Activated CD4-positive, alpha-beta T cell treated with anti-CD3 and anti-CD28 coated beads, Interleukin-2, amount 50 U/mL, for 16 hours (primary cell): ENCODE results near the gene RLF.
A peak's percentile ranks its signal among the peaks of the same experiment; 100 is the strongest.

ENCODE experiments used
- DNase-seq: peaks from one replicate; pipeline ENCODE4 v3.0.0-alpha.2; 2020

The RLF gene

DNA sequence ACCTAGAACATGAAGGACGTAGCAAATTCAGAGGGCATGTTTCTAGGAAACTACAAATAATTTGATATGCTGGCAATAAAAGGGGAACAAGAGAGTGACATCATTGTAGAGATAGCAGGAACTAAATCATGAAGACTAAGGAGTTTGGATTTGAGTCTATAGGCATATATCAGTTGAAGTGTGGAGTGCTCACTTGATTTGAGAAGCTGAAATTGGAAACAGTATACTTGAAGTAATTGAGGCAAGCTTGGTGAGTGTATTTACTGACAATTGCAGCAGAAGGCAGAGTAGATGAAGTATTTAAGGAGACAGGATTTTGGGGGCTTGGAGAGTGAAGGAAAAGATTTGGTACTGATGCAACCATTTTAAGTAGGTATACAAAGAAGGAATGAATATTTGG lies 80.2 kb downstream of the RLF start:
- peak; percentile 39 for DNase-seq

GRCh38 chr1:40243351-40243750 lies 82.2 kb downstream of the RLF start:
- DNase-seq: no peak

DNA sequence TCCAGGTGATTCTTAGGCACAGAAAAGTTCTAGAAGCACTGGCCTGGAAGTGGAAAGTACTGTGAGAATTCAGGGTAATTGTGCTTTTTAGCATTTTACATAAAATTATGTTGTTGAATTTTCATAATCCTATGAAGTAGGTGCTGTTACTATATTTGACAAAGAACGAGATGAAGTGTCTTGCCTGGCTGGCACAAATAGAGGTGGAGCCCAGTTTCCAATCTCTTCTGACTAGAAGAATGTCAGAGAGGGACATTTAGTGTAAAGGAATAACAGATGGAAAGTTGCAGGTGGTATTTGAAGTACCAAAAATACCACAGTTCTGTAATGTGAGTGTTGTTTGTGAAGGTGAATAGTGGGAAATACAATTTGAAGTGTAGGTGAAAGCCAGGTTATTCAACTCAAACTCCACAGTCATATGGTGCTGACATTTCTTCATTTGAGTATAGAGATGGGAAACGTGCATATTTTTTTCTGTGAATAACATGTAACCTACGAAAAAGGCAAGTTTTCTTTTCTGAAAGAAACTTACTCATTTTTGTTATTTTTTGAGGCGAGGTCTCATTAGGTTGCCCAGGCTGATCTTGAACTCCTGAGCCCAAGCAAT lies 83.1 kb downstream of the RLF start:
- DNase-seq: no peak

- no peak for DNase-seq
Observed at GRCh38 chr1:40245686-40246085, 84.5 kb downstream of the RLF start.

GRCh38 chr1:40247655-40248054 lies 86.5 kb downstream of the RLF start, which contains the start of gene TMCO2:
Gene TMCO2 (plus strand): TSS chr1:40247937. CDS start chr1:40247994, 57 bp downstream.
- DNase-seq: no peak

- no peak for DNase-seq
Observed at GRCh38 chr1:40248412-40248811, 87.2 kb downstream of the RLF start.

DNA sequence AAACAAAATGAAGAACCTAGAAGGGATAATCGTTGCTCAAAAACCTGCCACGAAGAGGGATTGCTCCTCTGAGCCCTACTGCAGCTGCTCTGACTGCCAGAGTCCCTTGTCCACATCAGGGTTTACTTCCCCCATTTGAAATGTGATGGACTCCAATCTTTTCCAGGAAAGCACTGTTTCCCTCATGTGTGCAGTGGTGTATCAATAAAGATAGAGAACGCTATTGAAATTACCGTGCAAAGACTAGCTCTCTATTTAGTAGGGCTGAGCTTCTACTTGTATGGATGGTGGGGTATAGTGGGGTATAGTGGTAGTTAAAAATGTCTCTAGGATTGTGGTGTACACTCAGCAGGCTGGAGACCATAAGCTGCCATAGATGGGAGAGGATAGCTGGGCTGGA lies 90.3 kb downstream of the RLF start:
- DNase-seq: no peak

- no peak for DNase-seq
Observed at GRCh38 chr1:40252601-40253000, 91.4 kb downstream of the RLF start.

DNA sequence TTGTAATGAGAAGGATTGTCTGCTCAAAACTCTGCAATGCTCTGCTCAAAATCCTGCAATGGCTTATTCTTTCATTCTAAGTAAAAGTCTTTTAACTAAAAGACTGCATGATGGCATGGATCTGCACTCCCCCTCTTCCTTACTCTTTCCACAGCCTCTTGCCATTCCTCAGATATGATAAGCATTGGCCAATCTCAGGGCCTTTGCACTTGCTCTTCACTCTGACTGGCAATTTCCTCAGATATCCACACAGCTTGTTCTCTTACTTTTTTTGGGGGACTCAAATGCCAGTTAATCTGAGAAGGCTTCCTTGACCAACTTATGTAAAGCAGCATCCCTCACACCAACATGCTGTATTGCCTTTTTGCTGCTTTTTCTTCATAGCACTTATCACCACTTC lies 94.0 kb downstream of the RLF start:
- DNase-seq: no peak

DNA sequence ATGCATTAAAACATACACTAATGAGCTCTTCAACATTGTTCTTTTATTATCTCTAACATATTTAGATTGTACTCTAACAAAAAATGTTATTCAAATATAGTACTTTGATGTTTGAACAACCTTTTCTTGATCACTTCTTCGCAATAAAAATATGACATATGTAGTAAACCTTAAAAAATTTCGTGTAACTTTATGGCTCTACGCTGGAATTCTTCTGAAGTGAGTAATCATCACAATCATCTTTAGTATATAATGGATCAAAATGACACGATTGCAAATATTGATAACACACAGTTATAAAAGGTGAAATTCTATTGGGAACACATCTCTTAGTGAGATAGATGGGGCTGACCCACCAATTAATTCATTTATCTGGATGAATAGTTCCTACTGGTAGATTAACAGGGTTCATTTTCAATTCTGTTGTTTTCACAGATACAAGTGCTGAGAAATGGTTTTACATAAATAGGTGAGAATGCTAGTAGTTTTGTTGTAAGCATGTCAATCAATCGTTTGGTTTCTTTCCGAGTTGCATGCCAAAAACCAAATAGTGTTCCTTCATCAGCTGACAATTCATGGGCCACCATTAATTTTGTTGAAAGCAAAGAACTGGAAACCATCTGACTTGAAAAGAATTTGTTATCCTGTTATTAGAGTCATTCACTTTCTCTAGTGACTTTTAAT lies 95.4 kb downstream of the RLF start:
- no peak for DNase-seq

DNA sequence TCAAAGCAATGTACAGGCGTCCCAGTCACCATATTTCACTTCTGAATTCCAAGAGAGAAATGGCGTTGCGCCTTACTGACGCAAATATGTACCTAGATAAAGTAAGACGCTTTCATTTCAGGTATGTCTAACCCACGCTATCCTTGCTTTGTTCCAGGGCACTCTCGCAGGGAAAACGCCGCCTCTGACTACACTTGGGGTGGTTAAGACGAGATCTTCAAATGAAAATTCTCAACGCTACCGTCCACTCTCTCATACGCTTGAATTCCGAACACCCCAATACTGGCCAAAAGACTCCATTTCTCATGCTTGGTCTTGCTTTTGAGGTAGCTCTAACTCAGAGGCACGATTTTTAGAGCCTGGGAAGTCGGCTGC lies 96.1 kb downstream of the RLF start:
- DNase-seq: no peak

- peak; percentile 98 for DNase-seq
Observed at GRCh38 chr1:40257688-40258444, 96.7 kb downstream of the RLF start, which contains the start of gene ZMPSTE24. Gene ZMPSTE24 (plus strand): TSS chr1:40258236. CDS start chr1:40258272, 36 bp downstream.

DNA sequence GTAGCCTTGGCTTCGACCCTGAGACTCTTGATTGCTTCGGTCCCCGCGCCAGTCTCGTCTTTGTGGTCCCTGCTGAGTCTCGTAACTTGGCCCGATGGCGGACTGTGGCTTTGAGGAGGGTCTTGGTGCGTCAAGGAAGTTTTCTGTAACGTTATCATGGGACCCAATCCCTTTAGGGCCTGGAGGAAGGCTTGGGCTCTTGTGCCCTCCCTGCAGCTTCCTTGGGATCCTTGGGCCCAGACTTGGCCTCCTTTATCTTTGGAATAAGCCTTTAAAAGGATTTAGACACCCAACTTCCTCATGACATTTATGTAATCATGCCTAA lies 97.2 kb downstream of the RLF start:
- no peak for DNase-seq

DNA sequence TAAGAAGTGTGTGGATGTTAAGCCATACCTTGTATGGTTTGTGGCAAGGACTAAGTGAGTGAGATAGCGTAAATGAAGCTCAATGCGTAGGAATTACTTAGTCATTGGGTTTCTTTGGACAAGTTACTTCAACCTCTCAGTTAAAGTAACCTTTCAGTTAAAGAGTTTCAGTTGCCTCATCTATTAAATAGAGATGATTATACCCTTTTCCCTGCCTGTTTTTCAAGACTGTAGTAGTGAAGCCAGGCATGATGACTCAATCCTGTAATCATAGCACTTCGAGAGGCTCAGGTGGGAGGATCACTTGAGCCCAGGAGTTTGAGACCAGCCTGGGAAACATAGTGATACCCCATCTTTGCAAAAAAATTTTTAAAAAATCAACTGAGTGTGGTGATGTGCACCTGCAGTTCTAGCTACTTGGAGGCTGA lies 103.2 kb downstream of the RLF start:
- DNase-seq: peak; percentile 72

GRCh38 chr1:40265298-40265697 lies 104.1 kb downstream of the RLF start:
- no peak for DNase-seq

- no peak for DNase-seq
Observed at GRCh38 chr1:40265919-40266318, 104.7 kb downstream of the RLF start.

GRCh38 chr1:40266786-40267535 lies 105.8 kb downstream of the RLF start:
- no peak for DNase-seq

- no peak for DNase-seq
Observed at GRCh38 chr1:40267767-40268187, 106.6 kb downstream of the RLF start.

DNA sequence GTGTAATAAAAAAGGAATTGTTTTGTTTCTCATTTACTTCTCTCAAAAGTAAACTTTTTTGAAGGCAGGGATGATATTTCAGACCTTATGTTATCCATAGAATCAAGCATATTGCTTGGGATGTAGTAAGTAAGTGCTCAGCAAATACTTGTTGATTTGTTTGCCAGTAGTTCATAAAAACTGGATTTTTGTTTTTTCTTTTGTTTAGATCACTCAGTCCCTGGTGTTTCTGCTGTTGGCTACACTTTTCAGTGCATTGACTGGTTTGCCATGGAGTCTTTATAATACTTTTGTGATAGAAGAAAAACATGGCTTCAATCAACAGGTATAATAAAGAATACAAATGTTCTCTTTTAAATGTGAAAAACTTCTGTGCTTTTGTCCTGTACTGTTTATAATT lies 107.0 kb downstream of the RLF start:
- DNase-seq: no peak

- DNase-seq: peak; percentile 71
Observed at GRCh38 chr1:40270152-40270834, 109.1 kb downstream of the RLF start.

GRCh38 chr1:40272653-40273213 lies 111.5 kb downstream of the RLF start:
- no peak for DNase-seq

GRCh38 chr1:40273547-40274166 lies 112.5 kb downstream of the RLF start:
- DNase-seq: no peak
